ENCODE data around the gene ADAM19.

Gene ADAM19

GRCh38 chr5:157514974-157515373 lies 60.6 kb downstream of the ADAM19 start:
- TF ChIP-seq, protein P1, sequence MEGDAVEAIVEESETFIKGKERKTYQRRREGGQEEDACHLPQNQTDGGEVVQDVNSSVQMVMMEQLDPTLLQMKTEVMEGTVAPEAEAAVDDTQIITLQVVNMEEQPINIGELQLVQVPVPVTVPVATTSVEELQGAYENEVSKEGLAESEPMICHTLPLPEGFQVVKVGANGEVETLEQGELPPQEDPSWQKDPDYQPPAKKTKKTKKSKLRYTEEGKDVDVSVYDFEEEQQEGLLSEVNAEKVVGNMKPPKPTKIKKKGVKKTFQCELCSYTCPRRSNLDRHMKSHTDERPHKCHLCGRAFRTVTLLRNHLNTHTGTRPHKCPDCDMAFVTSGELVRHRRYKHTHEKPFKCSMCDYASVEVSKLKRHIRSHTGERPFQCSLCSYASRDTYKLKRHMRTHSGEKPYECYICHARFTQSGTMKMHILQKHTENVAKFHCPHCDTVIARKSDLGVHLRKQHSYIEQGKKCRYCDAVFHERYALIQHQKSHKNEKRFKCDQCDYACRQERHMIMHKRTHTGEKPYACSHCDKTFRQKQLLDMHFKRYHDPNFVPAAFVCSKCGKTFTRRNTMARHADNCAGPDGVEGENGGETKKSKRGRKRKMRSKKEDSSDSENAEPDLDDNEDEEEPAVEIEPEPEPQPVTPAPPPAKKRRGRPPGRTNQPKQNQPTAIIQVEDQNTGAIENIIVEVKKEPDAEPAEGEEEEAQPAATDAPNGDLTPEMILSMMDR (IDR thresholded peaks at IDR 0.05; ENCODE audit: insufficient read depth, low read length, poor library complexity, severe bottlenecking): no peak
- Histone ChIP-seq H3K36me3 (ENCODE audit: control insufficient read depth, insufficient read depth, low read length) (peaks cover 9% of the 10 kb centered on the region), H3K4me3 (replicated peaks; ENCODE audit: low read depth, low read length) (no peak overlapping the region), H3K27me3 (replicated peaks; ENCODE audit: control insufficient read depth, insufficient read depth, low read length) (no peaks in the 10 kb centered on the region)
- no peak for DNase-seq (ENCODE audit: extremely low read depth, insufficient read length)

DNA sequence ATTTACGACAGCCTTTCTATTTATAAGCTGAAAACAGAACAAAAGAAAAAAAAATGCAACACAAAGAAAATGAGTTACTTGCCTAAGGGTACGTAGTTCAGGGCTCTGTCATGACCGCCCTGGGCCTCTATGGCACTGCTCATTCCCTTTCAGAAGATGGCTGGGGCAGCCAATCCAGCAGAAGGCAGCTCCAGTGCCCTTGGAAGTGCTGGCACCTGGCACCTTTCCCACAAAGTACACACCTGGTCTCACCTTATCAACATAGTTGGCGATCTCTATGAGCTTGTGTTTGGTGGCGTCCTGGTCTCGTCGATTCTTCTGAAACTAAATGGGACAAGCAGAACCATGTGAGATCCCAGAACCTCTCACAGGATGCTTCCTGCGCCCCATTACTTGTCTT lies 62.4 kb downstream of the ADAM19 start:
- Histone ChIP-seq H3K36me3 (ENCODE audit: control insufficient read depth, insufficient read depth, low read length) (peaks cover 9% of the 10 kb centered on the region), H3K27me3 (replicated peaks; ENCODE audit: control insufficient read depth, insufficient read depth, low read length) (no peaks in the 10 kb centered on the region), H3K4me3 (replicated peaks; ENCODE audit: low read depth, low read length) (no peak overlapping the region)
- TF ChIP-seq, protein P1 (IDR thresholded peaks at IDR 0.05; ENCODE audit: insufficient read depth, low read length, poor library complexity, severe bottlenecking): no peak
- no peak for DNase-seq (ENCODE audit: extremely low read depth, insufficient read length)

- TF ChIP-seq, protein P1 (IDR thresholded peaks at IDR 0.05; ENCODE audit: insufficient read depth, low read length, poor library complexity, severe bottlenecking): no peak
- DNase-seq (ENCODE audit: extremely low read depth, insufficient read length): no peak
- no peaks in the 10 kb centered on the region for H3K27me3 ChIP-seq (replicated peaks; ENCODE audit: control insufficient read depth, insufficient read depth, low read length)
- H3K36me3 ChIP-seq (ENCODE audit: control insufficient read depth, insufficient read depth, low read length): peaks cover 10% of the 10 kb centered on the region
- H3K4me3 ChIP-seq (replicated peaks; ENCODE audit: low read depth, low read length): no peak overlapping the region
These were observed 63.6 kb downstream of the ADAM19 start for GRCh38 chr5:157511651-157512644.

GRCh38 chr5:157510682-157511081 lies 64.9 kb downstream of the ADAM19 start:
- peaks cover 9% of the 10 kb centered on the region for H3K36me3 ChIP-seq (ENCODE audit: control insufficient read depth, insufficient read depth, low read length)
- no peak overlapping the region for H3K4me3 ChIP-seq (replicated peaks; ENCODE audit: low read depth, low read length)
- no peak for DNase-seq (ENCODE audit: extremely low read depth, insufficient read length)
- TF ChIP-seq, protein P1 (IDR thresholded peaks at IDR 0.05; ENCODE audit: insufficient read depth, low read length, poor library complexity, severe bottlenecking): no peak
- H3K27me3 ChIP-seq (replicated peaks; ENCODE audit: control insufficient read depth, insufficient read depth, low read length): no peaks in the 10 kb centered on the region

GRCh38 chr5:157509587-157509986 lies 66.0 kb downstream of the ADAM19 start:
- TF ChIP-seq, protein P1 (IDR thresholded peaks at IDR 0.05; ENCODE audit: insufficient read depth, low read length, poor library complexity, severe bottlenecking): no peak

More at GRCh38 chr5:157509587-157509986, 66.0 kb downstream of the ADAM19 start:
- DNase-seq (ENCODE audit: extremely low read depth, insufficient read length): no peak
- H3K27me3 ChIP-seq (replicated peaks; ENCODE audit: control insufficient read depth, insufficient read depth, low read length): no peaks in the 10 kb centered on the region
- H3K36me3 ChIP-seq (ENCODE audit: control insufficient read depth, insufficient read depth, low read length): peaks cover 10% of the 10 kb centered on the region
- H3K4me3 ChIP-seq (replicated peaks; ENCODE audit: low read depth, low read length): no peak overlapping the region
